Astrocyte of the cerebellum (primary cell): Measurements from ENCODE around the gene DYRK4.

Source experiments
- DNase-seq: peaks from one replicate; pipeline ENCODE4 v3.0.0-alpha.2; 2011; ENCODE audit warnings: low read depth
- H3K4me3 ChIP-seq: 2 replicates; pipeline ENCODE4 v1.5.1; 2011; ENCODE audit warnings: mild to moderate bottlenecking, low read depth, low read length, moderate library complexity
- CTCF ChIP-seq: IDR thresholded peaks from 2 replicates; pipeline ENCODE4 v1.5.1; 2012; ENCODE audit warnings: low read length, low read depth, moderate library complexity, mild to moderate bottlenecking; ENCODE audit errors: missing control alignments
- in situ Hi-C: cut with HindIII; loops from 2 replicates; pipeline ENCODE4 v1.10.0; 2017; ENCODE audit warnings: low sequenced_read_pairs

The DYRK4 gene

GRCh38 chr12:4579305-4580102 is 17.5 kb downstream of the DYRK4 start:
- in situ Hi-C loops, result no loop called here
- peak; percentile 35 for TF ChIP-seq CTCF
- no peak for DNase-seq

GRCh38 chr12:4580281-4580688 is 18.3 kb downstream of the DYRK4 start:
- in situ Hi-C loops, result no loop called here
- DNase-seq, result no peak
- H3K4me3 ChIP-seq, result no peak overlapping the region
- no peak for TF ChIP-seq CTCF

More at GRCh38 chr12:4579305-4580102, 17.5 kb downstream of the DYRK4 start:
- H3K4me3 ChIP-seq, result no peak overlapping the region

- in situ Hi-C loops, result no loop called here
- TF ChIP-seq CTCF, result no peak
Observed at GRCh38 chr12:4584281-4584680, 22.3 kb downstream of the DYRK4 start.

GRCh38 chr12:4584896-4585295 is 22.9 kb downstream of the DYRK4 start:
- no peak for TF ChIP-seq CTCF
- in situ Hi-C loops, result no loop called here
- no peak overlapping the region for H3K4me3 ChIP-seq
- DNase-seq, result no peak

More at GRCh38 chr12:4584281-4584680, 22.3 kb downstream of the DYRK4 start:
- DNase-seq, result no peak
- H3K4me3 ChIP-seq, result no peak overlapping the region

- in situ Hi-C loops, result no loop called here
- DNase-seq, result no peak
- no peak for TF ChIP-seq CTCF
- no peak overlapping the region for H3K4me3 ChIP-seq
Observed at GRCh38 chr12:4586500-4586899, 24.5 kb downstream of the DYRK4 start.

GRCh38 chr12:4587108-4587507 is 25.1 kb downstream of the DYRK4 start:
- in situ Hi-C loops, result no loop called here
- no peak for DNase-seq
- TF ChIP-seq CTCF, result no peak
- no peak overlapping the region for H3K4me3 ChIP-seq
